ENCODE results near the gene RTL10.

The RTL10 gene

DNA sequence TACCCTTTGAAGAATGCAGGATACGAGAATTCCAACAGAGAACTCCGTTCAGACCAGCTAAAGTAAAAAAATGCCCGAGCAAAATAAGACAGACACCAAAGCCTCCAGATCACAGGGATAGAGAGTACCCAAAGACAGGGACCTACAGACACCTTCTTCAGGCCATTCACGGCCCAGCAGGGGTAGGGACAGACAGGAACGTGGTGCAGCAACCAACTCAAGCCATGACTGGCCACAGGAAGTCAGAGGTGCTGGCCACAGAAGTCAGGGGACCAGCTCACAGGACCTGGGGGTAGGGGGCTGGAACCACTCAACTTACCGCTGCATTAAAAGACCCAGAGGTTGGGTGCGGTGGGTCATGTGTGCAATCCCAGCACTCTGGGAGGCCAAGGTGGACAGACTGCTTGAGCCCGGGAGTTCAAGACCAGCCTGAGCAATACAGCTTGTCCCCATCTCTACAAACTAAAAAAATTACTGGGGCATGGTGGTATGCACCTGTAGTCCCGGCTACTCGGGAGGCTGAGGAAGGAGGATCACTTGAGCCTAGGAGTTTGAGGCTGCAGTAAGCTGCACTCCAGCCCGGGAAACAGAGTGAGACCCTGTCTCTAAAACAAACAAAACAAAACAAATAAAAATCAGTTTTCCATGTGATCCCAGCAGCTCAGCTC lies 47.0 kb upstream of the RTL10 start:
- TF ChIP-seq BHLHE40 (IDR thresholded peaks at IDR 0.05; ENCODE audit: borderline replicate concordance): no peak
- no peak for TF ChIP-seq FOXA1 (IDR thresholded peaks at IDR 0.05)
- TF ChIP-seq L3MBTL2 (conservative IDR thresholded peaks at IDR 0.05): no peak
- no peak for TF ChIP-seq HDGF (IDR thresholded peaks at IDR 0.05; ENCODE audit: borderline replicate concordance)
- no peak for TF ChIP-seq FOXK2 (IDR thresholded peaks at IDR 0.05)
- TF ChIP-seq SUZ12 (IDR thresholded peaks at IDR 0.05): no peak
- DNase-seq (ENCODE audit: extremely low spot score): no peak
- CTCF ChIA-PET: interaction anchor here (1.1 to 1.5 kb wide), 2 partner anchors 8 to 171 kb away, joined by 4 to 5 read pairs; no protein-coding TSS in a partner anchor

GRCh38 chr22:19900707-19901436 lies 46.2 kb upstream of the RTL10 start:
- ChIA-PET POLR2A (interaction anchor here (1.4 kb wide), 1 partner anchor 46 kb away, joined by 3 read pairs; no protein-coding TSS in a partner anchor), CTCF (interaction anchor here (1.5 to 3.1 kb wide), 2 partner anchors 9 to 170 kb away, joined by 4 to 10 read pairs; no protein-coding TSS in a partner anchor)
- DNase-seq (ENCODE audit: extremely low spot score): no peak
- no peak for TF ChIP-seq FOXK2 (IDR thresholded peaks at IDR 0.05)
- TF ChIP-seq HDGF (IDR thresholded peaks at IDR 0.05; ENCODE audit: borderline replicate concordance): no peak
- TF ChIP-seq FOXA1 (IDR thresholded peaks at IDR 0.05): no peak
- TF ChIP-seq FOXM1 (IDR thresholded peaks at IDR 0.05; ENCODE audit: borderline replicate concordance): no peak
- no peak for TF ChIP-seq SP1 (IDR thresholded peaks at IDR 0.05)

More for the DNA sequence above, 47.0 kb upstream of the RTL10 start:
- POLR2A ChIA-PET: interaction anchor here (1.4 to 1.9 kb wide), 2 partner anchors 46 kb away, joined by 3 to 6 read pairs; no protein-coding TSS in a partner anchor

GRCh38 chr22:19898831-19899567 lies 44.3 kb upstream of the RTL10 start:
- TF ChIP-seq FOXA1 (IDR thresholded peaks at IDR 0.05): no peak
- no peak for TF ChIP-seq CTBP1 (IDR thresholded peaks at IDR 0.05; ENCODE audit: borderline replicate concordance)
- TF ChIP-seq BHLHE40 (IDR thresholded peaks at IDR 0.05; ENCODE audit: borderline replicate concordance): no peak
- TF ChIP-seq TARDBP (IDR thresholded peaks at IDR 0.05): no peak
- no peak for TF ChIP-seq SP1 (IDR thresholded peaks at IDR 0.05)
- no peak for TF ChIP-seq SUZ12 (IDR thresholded peaks at IDR 0.05)
- TF ChIP-seq L3MBTL2 (conservative IDR thresholded peaks at IDR 0.05): no peak
- TF ChIP-seq HDGF (IDR thresholded peaks at IDR 0.05; ENCODE audit: borderline replicate concordance): no peak
- no peak for TF ChIP-seq ELF4 (IDR thresholded peaks at IDR 0.05)
- TF ChIP-seq LEF1 (IDR thresholded peaks at IDR 0.05; ENCODE audit: borderline replicate concordance): no peak
- no peak for TF ChIP-seq ZNF384 (IDR thresholded peaks at IDR 0.05)
- TF ChIP-seq, protein P1, sequence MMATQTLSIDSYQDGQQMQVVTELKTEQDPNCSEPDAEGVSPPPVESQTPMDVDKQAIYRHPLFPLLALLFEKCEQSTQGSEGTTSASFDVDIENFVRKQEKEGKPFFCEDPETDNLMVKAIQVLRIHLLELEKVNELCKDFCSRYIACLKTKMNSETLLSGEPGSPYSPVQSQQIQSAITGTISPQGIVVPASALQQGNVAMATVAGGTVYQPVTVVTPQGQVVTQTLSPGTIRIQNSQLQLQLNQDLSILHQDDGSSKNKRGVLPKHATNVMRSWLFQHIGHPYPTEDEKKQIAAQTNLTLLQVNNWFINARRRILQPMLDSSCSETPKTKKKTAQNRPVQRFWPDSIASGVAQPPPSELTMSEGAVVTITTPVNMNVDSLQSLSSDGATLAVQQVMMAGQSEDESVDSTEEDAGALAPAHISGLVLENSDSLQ (IDR thresholded peaks at IDR 0.05): no peak
- no peak for TF ChIP-seq FOXK2 (IDR thresholded peaks at IDR 0.05)
- no peak for TF ChIP-seq ARNT (IDR thresholded peaks at IDR 0.05)
- ChIA-PET CTCF (interaction anchor here (3.1 kb wide), 1 partner anchor 11 kb away, joined by 10 read pairs; no protein-coding TSS in a partner anchor), POLR2A (no interaction called here)
- no peak for DNase-seq (ENCODE audit: extremely low spot score)

DNA sequence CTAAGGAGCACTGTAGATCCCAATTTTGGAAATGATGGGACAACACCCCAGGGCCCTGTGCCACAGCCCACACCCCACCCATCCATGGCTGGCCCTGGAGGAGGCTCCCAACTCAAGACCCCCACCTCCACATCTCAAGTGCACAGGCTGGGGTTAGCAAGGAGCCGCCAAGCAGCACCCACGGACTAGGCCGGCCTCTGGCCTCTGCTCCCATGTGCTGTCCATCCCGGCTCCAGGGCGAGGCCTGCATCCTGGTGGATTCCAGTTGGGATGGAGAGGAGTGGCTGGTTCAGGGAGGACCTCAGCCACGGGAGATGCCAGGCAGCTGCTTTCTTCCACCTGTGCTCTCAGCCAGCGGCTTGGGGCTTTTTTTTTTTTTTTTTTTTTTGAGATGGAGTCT lies 43.5 kb upstream of the RTL10 start:
- DNase-seq (ENCODE audit: extremely low spot score): no peak
- TF ChIP-seq SUZ12 (IDR thresholded peaks at IDR 0.05) (no peak), HDGF (IDR thresholded peaks at IDR 0.05; ENCODE audit: borderline replicate concordance) (no peak), NFRKB (IDR thresholded peaks at IDR 0.05) (no peak), SP1 (IDR thresholded peaks at IDR 0.05) (no peak), FOXA1 (IDR thresholded peaks at IDR 0.05) (no peak), CTBP1 (IDR thresholded peaks at IDR 0.05; ENCODE audit: borderline replicate concordance) (no peak), FOXM1 (IDR thresholded peaks at IDR 0.05; ENCODE audit: borderline replicate concordance) (no peak), LEF1 (IDR thresholded peaks at IDR 0.05; ENCODE audit: borderline replicate concordance) (no peak), L3MBTL2 (conservative IDR thresholded peaks at IDR 0.05) (no peak), BHLHE40 (IDR thresholded peaks at IDR 0.05; ENCODE audit: borderline replicate concordance) (no peak), FOXK2 (IDR thresholded peaks at IDR 0.05) (no peak), ARNT (IDR thresholded peaks at IDR 0.05) (no peak), ELF4 (IDR thresholded peaks at IDR 0.05) (no peak), TARDBP (IDR thresholded peaks at IDR 0.05) (no peak), ZNF384 (IDR thresholded peaks at IDR 0.05) (no peak)
- TF ChIP-seq, protein P1 (IDR thresholded peaks at IDR 0.05): no peak
- ChIA-PET CTCF (interaction anchor here (3.1 kb wide), 1 partner anchor 12 kb away, joined by 10 read pairs; no protein-coding TSS in a partner anchor), POLR2A (interaction anchor here (1.4 kb wide), 1 partner anchor 42 kb away, joined by 6 read pairs; no protein-coding TSS in a partner anchor)

GRCh38 chr22:19897726-19898125 lies 43.1 kb upstream of the RTL10 start:
- no peak for TF ChIP-seq HDGF (IDR thresholded peaks at IDR 0.05; ENCODE audit: borderline replicate concordance)
- TF ChIP-seq ELF4 (IDR thresholded peaks at IDR 0.05): no peak
- TF ChIP-seq SP1 (IDR thresholded peaks at IDR 0.05): no peak
- TF ChIP-seq FOXA1 (IDR thresholded peaks at IDR 0.05): no peak
- TF ChIP-seq LEF1 (IDR thresholded peaks at IDR 0.05; ENCODE audit: borderline replicate concordance): no peak
- no peak for TF ChIP-seq FOXK2 (IDR thresholded peaks at IDR 0.05)
- TF ChIP-seq ARNT (IDR thresholded peaks at IDR 0.05): no peak
- no peak for DNase-seq (ENCODE audit: extremely low spot score)
- POLR2A ChIA-PET: interaction anchor here (1.4 kb wide), 1 partner anchor 42 kb away, joined by 6 read pairs; no protein-coding TSS in a partner anchor
- CTCF ChIA-PET: interaction anchor here (0.7 to 3.1 kb wide), 3 partner anchors 13 to 167 kb away, joined by 3 to 10 read pairs (median 3); no protein-coding TSS in a partner anchor

All from HEK293T (cell line).